K562 (cell line): ENCODE data around the gene ODF4. TPM values are rescaled to one million over a fixed set of nuclear protein-coding genes. Genes with fewer than 3 reads are reported as not detected.

Source experiments
- ATAC-seq: fragments of 200-7000 bp; cut with Tn5 transposase; 3 replicates; pipeline ENCODE4 v1.9.1; 2020; ENCODE audit warnings: moderate library complexity
- BruUV-seq: library from RNA; stranded (reverse); fragments of 400-500 nt; replicated peaks from 2 replicates; lab custom pipeline; 2021; lab: Mats Ljungman, UMichigan
- CTCF ChIA-PET: fragments of 300-600 bp; formaldehyde crosslinking; extraction: SDS; loops from one replicate; lab custom pipeline; 2021; ENCODE audit warnings: low intra/inter-chr PET ratio; lab: Yijun Ruan, JAX
- POLR2A ChIA-PET: fragments of 300-600, 350-650 bp; sonication (Branson Sonifier 250); formaldehyde crosslinking; extraction: SDS; loops from one replicate; lab custom pipeline; 2021; ENCODE audit warnings: antibody characterized with exemption, inconsistent platforms; lab: Yijun Ruan, JAX
- DNase-seq, 4 experiments: peaks; one replicate each; pipeline versions ENCODE4 v3.0.0 to v3.0.0-alpha.2; 2011 to 2018; ENCODE audit warnings: low spot score in 3 of 4, mixed read lengths in 3 of 4; ENCODE audit errors: extremely low read depth in 1 of 4
- FAIRE-seq: peaks from 2 replicates; lab custom pipeline; 2011; peaks lifted over from hg19 to GRCh38; lab: Jason Lieb, UNC
- H2AFZ ChIP-seq: 2 replicates; pipeline ENCODE4 v1.6.0; 2011; ENCODE audit warnings: low read depth, low read length, control low read depth, inconsistent platforms
- H3K27ac ChIP-seq: fragments of 200-600 bp; 3 replicates; pipeline ENCODE4 v1.8.0; 2011; ENCODE audit warnings: low read depth, mild to moderate bottlenecking, control low read depth, inconsistent platforms, low read length, moderate library complexity, mixed read lengths; ENCODE audit errors: extremely low read depth
- H3K27me3 ChIP-seq, 2 experiments: fragments of 300-600 bp in 1 of 2; 2 replicates in 1 of 2; 3 replicates in 1 of 2; pipeline versions ENCODE4 v1.6.0 to v1.8.0; 2011; ENCODE audit warnings: inconsistent platforms in 2 of 2, low read length in 2 of 2, mild to moderate bottlenecking in 1 of 2, mixed read lengths in 1 of 2, moderate library complexity in 1 of 2; ENCODE audit not compliant: control insufficient read depth in 2 of 2, insufficient read depth in 2 of 2
- H3K36me3 ChIP-seq: fragments of 300-600 bp; 3 replicates; pipeline ENCODE4 v1.8.0; 2011; ENCODE audit warnings: mild to moderate bottlenecking, low read length, inconsistent platforms; ENCODE audit not compliant: control insufficient read depth, insufficient read depth
- H3K4me1 ChIP-seq, 2 experiments: fragments of 200-600 bp in 1 of 2; replicated peaks in 1 of 2; 2 replicates in 1 of 2; 3 replicates in 1 of 2; pipeline versions ENCODE4 v1.5.1 to v1.8.0; 2011; ENCODE audit warnings: inconsistent platforms in 2 of 2, low read length in 2 of 2, mild to moderate bottlenecking in 1 of 2, mixed read lengths in 1 of 2, moderate library complexity in 1 of 2; ENCODE audit not compliant: control insufficient read depth in 2 of 2, insufficient read depth in 2 of 2
- H3K4me2 ChIP-seq: 2 replicates; pipeline ENCODE4 v1.6.1; 2011; ENCODE audit warnings: low read length, control low read depth, inconsistent platforms, mixed read lengths; ENCODE audit not compliant: insufficient read depth
- H3K4me3 ChIP-seq: fragments of 200-600 bp; sonication (generic), shearing (Covaris generic); 2 replicates; pipeline ENCODE4 v1.5.1; 2016; ENCODE audit warnings: control low read depth, inconsistent platforms
- H3K79me2 ChIP-seq: fragments of 200-600 bp; 3 replicates; pipeline ENCODE4 v1.8.0; 2011; ENCODE audit warnings: low read length, inconsistent platforms; ENCODE audit not compliant: control insufficient read depth, insufficient read depth
- H3K9ac ChIP-seq, 2 experiments: 2 replicates each; pipeline versions ENCODE4 v1.6.0 to v1.6.1; 2011; ENCODE audit warnings: low read depth in 2 of 2, low read length in 2 of 2, control low read depth in 1 of 2, inconsistent platforms in 1 of 2, mild to moderate bottlenecking in 1 of 2, mixed read lengths in 1 of 2; ENCODE audit not compliant: insufficient read depth in 1 of 2
- H3K9me1 ChIP-seq: one replicate; pipeline ENCODE4 v1.6.0; 2011; ENCODE audit warnings: inconsistent platforms, mild to moderate bottlenecking, low read length, moderate library complexity; ENCODE audit not compliant: control insufficient read depth, insufficient read depth
- H3K9me3 ChIP-seq: replicated peaks from 2 replicates; pipeline ENCODE4 v1.5.1; 2011; ENCODE audit warnings: low read depth, low read length, inconsistent platforms; ENCODE audit not compliant: control insufficient read depth, insufficient read depth
- H4K20me1 ChIP-seq: replicated peaks from 2 replicates; pipeline ENCODE4 v1.6.1; 2011; ENCODE audit warnings: low read length, inconsistent platforms, mixed read lengths; ENCODE audit not compliant: control insufficient read depth, insufficient read depth
- PHB ChIP-seq: fragments of 250-450 bp; sonication (Bioruptor Pico); IDR thresholded peaks from 2 replicates; pipeline ENCODE4 v1.5.0; 2021
- ZBTB11 ChIP-seq, 3 experiments: fragments of 200-800 bp in 1 of 3; fragments of 250-450 bp in 1 of 3; fragments of 450-650 bp in 1 of 3; sonication (Bioruptor Pico) in 1 of 3; sonication (Bioruptor generic) in 1 of 3; formaldehyde crosslinking in 1 of 3; IDR thresholded peaks; 2 replicates each; pipeline versions ENCODE4 v1.6.1 to v1.8.0; 2016 to 2022; ENCODE audit warnings: mild to moderate bottlenecking in 2 of 3, missing genetic modification characterization in 2 of 3, missing compliant biosample characterization in 1 of 3, moderate library complexity in 1 of 3
- WGBS: fragments of 100-300 bp; shearing (Covaris generic); methylation state at CpG from one replicate; pipeline ENCODE4 v1.1.6; 2016; ENCODE audit warnings: low coverage, mixed read lengths; ENCODE audit not compliant: insufficient coverage; ENCODE audit errors: missing lambda C conversion rate; 5-methylcytosine and 5-hydroxymethylcytosine counted together
- in situ Hi-C: fragments of 300-500 bp; cut with MboI; formaldehyde crosslinking; loops from 4 replicates; pipeline ENCODE4 v1.15.0; 2018; ENCODE audit warnings: inconsistent platforms, mixed read lengths
- intact Hi-C: fragments of 100-400 bp; cut with micrococcal nuclease; formaldehyde crosslinking; loops from 2 replicates; pipeline ENCODE4 v1.14.2; 2022
- polyA plus RNA-seq, 8 experiments: library from polyadenylated mRNA; depleted of rRNA in 4 of 8; stranded (reverse) in 5 of 8; unstranded in 3 of 8; fragments of >200 nt; fragmentation: Nextera tagmentation in 2 of 8; fragmentation: Illumina TruSeq in 1 of 8; extraction: Ambion mirVana in 2 of 8; extraction: Trizol in 1 of 8; gene quantifications; 2 replicates each; pipeline versions ENCODE4 v1.2.1 to v1.2.3, GENCODE V29; 2011 to 2014; ENCODE audit warnings: inconsistent platforms in 1 of 8, missing spikeins in 1 of 8
- total RNA-seq, 7 experiments: library from RNA; depleted of rRNA in 6 of 7; stranded (reverse); fragments of >200 nt in 6 of 7; fragmentation: Illumina TruSeq in 2 of 7; extraction: Trizol in 2 of 7; gene quantifications; 2 replicates each; pipeline versions ENCODE4 v1.2.1 to v1.2.3, GENCODE V29; 2011 to 2021; ENCODE audit warnings: low replicate concordance in 1 of 7

ODF4 gene
- total and polyA plus RNA-seq, 9 of the 15 experiments (the other 6 are each of a cell fraction or from before 2014, with no cell fraction given): not detected

GRCh38 chr17:8371786-8372185 lies 32.1 kb downstream of the ODF4 start:
- DNase-seq: no peak
- in situ Hi-C loops: no loop called here
- ChIA-PET CTCF (no interaction called here), POLR2A (interaction anchor here (1.1 kb wide), 2 partner anchors 10 to 83 kb away, joined by 3 to 4 read pairs; partner anchors contain the start of gene RANGRF)
- TF ChIP-seq PHB (CRISPR knock-in tag): no peak
- TF ChIP-seq ZBTB11 (CRISPR knock-in tag; IDR thresholded peaks at IDR 0.05): no peak
- ATAC-seq: no peak
- Histone ChIP-seq H4K20me1 (no peaks in the 10 kb centered on the region), H3K9ac (no peak overlapping the region), H3K9me3 (no peaks in the 10 kb centered on the region), H3K79me2 (no peaks in the 10 kb centered on the region), H2AFZ (no peak overlapping the region), H3K4me1 (peaks cover 10 to 16% of the 10 kb centered on the region in 2 experiments; a peak in 4 of 5 replicates), H3K27me3 (no peaks in the 10 kb centered on the region), H3K4me3 (no peak overlapping the region), H3K36me3 (peaks cover 5% of the 10 kb centered on the region; the same call in 2 of the 3 replicates), H3K27ac (no peak overlapping the region), H3K9me1 (no peaks in the 10 kb centered on the region), H3K4me2 (no peak overlapping the region)
- intact Hi-C loops: no loop called here
- WGBS: 57% methylated on average over 1 of the region's 4 CpGs
- FAIRE-seq: no peak
- BruUV-seq: no TSS peak
